ENCODE data around the gene USP54.

Gene USP54

GRCh38 chr10:73559590-73559989 is 31.6 kb downstream of the USP54 start:
- no peak for TF ChIP-seq PKNOX1 (IDR thresholded peaks at IDR 0.05)
- no peak for TF ChIP-seq ZNF384 (IDR thresholded peaks at IDR 0.05)
- no peak for TF ChIP-seq BHLHE40 (IDR thresholded peaks at IDR 0.05; ENCODE audit: borderline replicate concordance)
- no peak for TF ChIP-seq FOXK2 (IDR thresholded peaks at IDR 0.05)
- no peak for TF ChIP-seq NFRKB (IDR thresholded peaks at IDR 0.05)
- no peak for TF ChIP-seq ELF4 (IDR thresholded peaks at IDR 0.05)
- TF ChIP-seq TARDBP (IDR thresholded peaks at IDR 0.05): no peak
- no peak for TF ChIP-seq CTBP1 (IDR thresholded peaks at IDR 0.05; ENCODE audit: borderline replicate concordance)
- no peak for TF ChIP-seq SUZ12 (IDR thresholded peaks at IDR 0.05)
- TF ChIP-seq FOXM1 (IDR thresholded peaks at IDR 0.05; ENCODE audit: borderline replicate concordance): no peak
- TF ChIP-seq SP1 (IDR thresholded peaks at IDR 0.05): no peak
- CTCF ChIA-PET: interaction anchor here (0.6 kb wide), 1 partner anchor 84 kb away, joined by 5 read pairs; no protein-coding TSS in a partner anchor
- DNase-seq (ENCODE audit: extremely low spot score): no peak
- POLR2A ChIA-PET: interaction anchor here (1.0 kb wide), 1 partner anchor 72 kb away, joined by 3 read pairs; no protein-coding TSS in a partner anchor

DNA sequence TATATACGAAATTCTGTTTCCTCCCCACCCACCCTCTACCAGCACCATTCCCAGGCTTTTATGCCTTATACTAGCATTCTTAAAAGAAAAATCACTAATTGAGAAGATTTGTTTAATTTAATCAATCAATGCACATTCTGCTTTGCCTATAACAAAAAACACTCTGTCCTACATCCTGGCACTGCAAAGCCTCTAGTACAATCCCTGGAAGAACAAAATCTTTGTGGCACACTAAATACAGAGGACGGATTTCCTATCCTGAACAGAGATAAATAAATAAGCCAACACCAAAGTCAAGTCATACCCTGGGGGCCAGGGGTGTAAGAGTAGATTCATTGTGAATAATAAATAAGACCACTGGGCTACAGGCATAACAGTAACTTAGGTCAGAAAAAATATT is 34.3 kb downstream of the USP54 start:
- no peak for DNase-seq (ENCODE audit: extremely low spot score)
- POLR2A ChIA-PET: no interaction called here
- CTCF ChIA-PET: no interaction called here
- no peak for TF ChIP-seq SUZ12 (IDR thresholded peaks at IDR 0.05)
- no peak for TF ChIP-seq ARNT (IDR thresholded peaks at IDR 0.05)
- no peak for TF ChIP-seq SP1 (IDR thresholded peaks at IDR 0.05)
- TF ChIP-seq HDGF (IDR thresholded peaks at IDR 0.05; ENCODE audit: borderline replicate concordance): no peak
- TF ChIP-seq NFRKB (IDR thresholded peaks at IDR 0.05): no peak
- TF ChIP-seq ELF4 (IDR thresholded peaks at IDR 0.05): no peak
- TF ChIP-seq TARDBP (IDR thresholded peaks at IDR 0.05): no peak
- no peak for TF ChIP-seq CTBP1 (IDR thresholded peaks at IDR 0.05; ENCODE audit: borderline replicate concordance)
- TF ChIP-seq FOXA1 (IDR thresholded peaks at IDR 0.05): no peak
- no peak for TF ChIP-seq FOXM1 (IDR thresholded peaks at IDR 0.05; ENCODE audit: borderline replicate concordance)
- TF ChIP-seq ZNF384 (IDR thresholded peaks at IDR 0.05): no peak
- no peak for TF ChIP-seq PKNOX1 (IDR thresholded peaks at IDR 0.05)

DNA sequence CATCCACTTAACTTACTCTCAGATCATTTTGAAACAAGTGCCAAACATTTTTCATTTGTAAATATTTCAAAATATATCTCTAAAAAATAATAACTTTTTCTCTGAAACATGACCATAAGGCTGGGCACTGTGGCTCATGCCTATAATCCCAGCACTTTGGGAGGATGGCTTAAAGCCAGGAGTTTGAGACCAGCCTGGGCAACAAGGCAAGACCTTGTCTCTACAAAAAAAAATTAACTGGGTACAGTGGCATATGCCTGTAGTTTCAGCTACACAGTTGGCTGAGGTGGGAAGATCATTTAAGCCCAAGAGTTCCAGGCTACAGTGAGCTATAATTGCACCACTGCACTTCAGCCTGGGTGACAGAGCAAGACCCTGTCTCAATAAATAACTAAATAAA is 36.4 kb downstream of the USP54 start:
- POLR2A ChIA-PET: interaction anchor here (0.6 kb wide), 1 partner anchor 70 kb away, joined by 3 read pairs; no protein-coding TSS in a partner anchor
- no peak for TF ChIP-seq BHLHE40 (IDR thresholded peaks at IDR 0.05; ENCODE audit: borderline replicate concordance)
- no peak for TF ChIP-seq FOXA1 (IDR thresholded peaks at IDR 0.05)
- TF ChIP-seq SUZ12 (IDR thresholded peaks at IDR 0.05): no peak
- TF ChIP-seq NFRKB (IDR thresholded peaks at IDR 0.05): no peak
- TF ChIP-seq SP1 (IDR thresholded peaks at IDR 0.05): no peak
- DNase-seq (ENCODE audit: extremely low spot score): no peak
- CTCF ChIA-PET: no interaction called here

GRCh38 chr10:73553761-73554160 is 37.4 kb downstream of the USP54 start:
- ChIA-PET CTCF (no interaction called here), POLR2A (interaction anchor here (1.1 to 1.7 kb wide), 2 partner anchors 72 to 307 kb away, joined by 3 read pairs; partner anchors contain the start of gene DNAJC9)
- no peak for DNase-seq (ENCODE audit: extremely low spot score)
- TF ChIP-seq HDGF (IDR thresholded peaks at IDR 0.05; ENCODE audit: borderline replicate concordance) (no peak), TARDBP (IDR thresholded peaks at IDR 0.05) (no peak), FOXM1 (IDR thresholded peaks at IDR 0.05; ENCODE audit: borderline replicate concordance) (no peak), PKNOX1 (IDR thresholded peaks at IDR 0.05) (no peak)

- POLR2A ChIA-PET: interaction anchor here (1.1 to 1.7 kb wide), 2 partner anchors 73 to 306 kb away, joined by 3 read pairs; partner anchors contain the start of gene DNAJC9
- CTCF ChIA-PET: no interaction called here
- TF ChIP-seq LEF1 (IDR thresholded peaks at IDR 0.05; ENCODE audit: borderline replicate concordance): no peak
- DNase-seq (ENCODE audit: extremely low spot score): no peak
These were observed 38.1 kb downstream of the USP54 start for GRCh38 chr10:73552819-73553715.

DNA sequence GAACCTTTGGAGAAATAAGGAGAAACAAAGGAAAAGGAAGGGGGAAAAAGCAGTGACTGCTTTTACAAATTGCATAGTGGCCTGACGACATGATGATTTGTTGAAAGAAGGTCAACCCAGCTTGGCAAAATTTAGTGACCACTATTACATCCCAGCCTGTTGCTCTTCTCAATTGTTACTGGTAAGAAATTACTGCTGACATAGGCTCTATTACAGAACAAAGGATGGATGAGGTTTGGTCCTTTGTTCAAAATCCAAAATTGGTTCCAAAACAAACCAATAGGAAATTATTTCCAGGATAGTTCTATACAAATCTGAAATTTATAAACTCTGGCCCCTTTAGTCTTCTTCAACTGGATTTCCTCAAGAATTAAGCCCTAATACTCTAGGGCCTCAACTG is 39.6 kb downstream of the USP54 start:
- CTCF ChIA-PET: no interaction called here
- no peak for DNase-seq (ENCODE audit: extremely low spot score)
- TF ChIP-seq TARDBP (IDR thresholded peaks at IDR 0.05) (no peak), ARNT (IDR thresholded peaks at IDR 0.05) (no peak), BHLHE40 (IDR thresholded peaks at IDR 0.05; ENCODE audit: borderline replicate concordance) (no peak), CTBP1 (IDR thresholded peaks at IDR 0.05; ENCODE audit: borderline replicate concordance) (no peak), FOXK2 (IDR thresholded peaks at IDR 0.05) (no peak), ZNF384 (IDR thresholded peaks at IDR 0.05) (no peak), PKNOX1 (IDR thresholded peaks at IDR 0.05) (no peak), SUZ12 (IDR thresholded peaks at IDR 0.05) (no peak)
- POLR2A ChIA-PET: no interaction called here

Measured in HEK293T (cell line).